OCI-LY3 (cell line): ENCODE results near the gene ZFP92.

ENCODE experiments used
- CTCF ChIP-seq: fragments of 200-600, 300-600 bp; sonication (generic); IDR thresholded peaks from 2 replicates; pipeline ENCODE4 v1.5.1; 2014; ENCODE audit warnings: antibody characterized with exemption, low read length, low read depth
- EZH2phosphoT487 ChIP-seq: fragments of 200-600 bp; shearing (Covaris generic); IDR thresholded peaks from 2 replicates; pipeline ENCODE4 v1.6.1; 2018; ENCODE audit warnings: antibody characterized with exemption, mixed run types, low read depth

GRCh38 chrX:153387987-153388721, 23.1 kb upstream of the ZFP92 start:
- TF ChIP-seq CTCF (no peak), EZH2phosphoT487 (no peak)
